ENCODE data around the gene PTCH1.

PTCH1 gene

GRCh38 chr9:95529910-95530309 is 13.1 kb upstream of the PTCH1 start:
- Histone ChIP-seq H3K27ac (no peak overlapping the region), H3K4me1 (ENCODE audit: control insufficient read depth in 1 of 2, insufficient read depth in 1 of 2, low read depth in 1 of 2, low read length in 1 of 2) (no peaks in the 10 kb centered on the region), H3K36me3 (no peaks in the 10 kb centered on the region), H3K4me3 (ENCODE audit: low read depth in 1 of 2, low read length in 1 of 2) (no peak overlapping the region), H3K27me3 (peaks cover 56% of the 10 kb centered on the region), H3K9me3 (no peaks in the 10 kb centered on the region)
- TF ChIP-seq CTCF (IDR thresholded peaks at IDR 0.05) = no peak

- no peak overlapping the region for H3K27ac ChIP-seq
- H3K4me1 ChIP-seq (ENCODE audit: control insufficient read depth in 1 of 2, insufficient read depth in 1 of 2, low read depth in 1 of 2, low read length in 1 of 2) = no peaks in the 10 kb centered on the region
- H3K36me3 ChIP-seq = no peaks in the 10 kb centered on the region
- no peak for TF ChIP-seq CTCF (IDR thresholded peaks at IDR 0.05)
- peaks cover 53% of the 10 kb centered on the region for H3K27me3 ChIP-seq
- no peak overlapping the region for H3K4me3 ChIP-seq (ENCODE audit: low read depth in 1 of 2, low read length in 1 of 2)
- no peaks in the 10 kb centered on the region for H3K9me3 ChIP-seq
Measured at GRCh38 chr9:95528908-95529502, 12.2 kb upstream of the PTCH1 start.

- Histone ChIP-seq H3K36me3 (no peaks in the 10 kb centered on the region), H3K9me3 (no peaks in the 10 kb centered on the region), H3K4me3 (ENCODE audit: low read depth in 1 of 2, low read length in 1 of 2) (no peak overlapping the region), H3K27me3 (peaks cover 65% of the 10 kb centered on the region), H3K4me1 (ENCODE audit: control insufficient read depth in 1 of 2, insufficient read depth in 1 of 2, low read depth in 1 of 2, low read length in 1 of 2) (no peaks in the 10 kb centered on the region), H3K27ac (no peak overlapping the region)
- TF ChIP-seq CTCF (IDR thresholded peaks at IDR 0.05) = no peak
Measured at GRCh38 chr9:95522871-95523370, 6.2 kb upstream of the PTCH1 start.

GRCh38 chr9:95521699-95522098 is 4.9 kb upstream of the PTCH1 start:
- Histone ChIP-seq H3K4me1 (ENCODE audit: control insufficient read depth in 1 of 2, insufficient read depth in 1 of 2, low read depth in 1 of 2, low read length in 1 of 2) (no peaks in the 10 kb centered on the region), H3K27me3 (peaks cover 69% of the 10 kb centered on the region), H3K36me3 (no peaks in the 10 kb centered on the region), H3K9me3 (no peaks in the 10 kb centered on the region), H3K4me3 (ENCODE audit: low read depth in 1 of 2, low read length in 1 of 2) (no peak overlapping the region), H3K27ac (no peak overlapping the region)
- TF ChIP-seq CTCF (IDR thresholded peaks at IDR 0.05) = no peak

- no peaks in the 10 kb centered on the region for H3K9me3 ChIP-seq
- H3K4me1 ChIP-seq (ENCODE audit: control insufficient read depth in 1 of 2, insufficient read depth in 1 of 2, low read depth in 1 of 2, low read length in 1 of 2) = peaks cover 0 to 3% of the 10 kb centered on the region in 2 experiments
- no peaks in the 10 kb centered on the region for H3K36me3 ChIP-seq
- no peak overlapping the region for H3K27ac ChIP-seq
- H3K4me3 ChIP-seq (ENCODE audit: low read depth in 1 of 2, low read length in 1 of 2) = no peak overlapping the region
- TF ChIP-seq CTCF (IDR thresholded peaks at IDR 0.05) = no peak
- peaks cover 97% of the 10 kb centered on the region for H3K27me3 ChIP-seq
Measured at GRCh38 chr9:95517559-95518425, 1.0 kb upstream of the PTCH1 start.

All from neutrophil (primary cell).